GM18520 (cell line): ENCODE results near the gene PAX4.

Experiments
- ATAC-seq: cut with Tn5 transposase; IDR thresholded peaks from one replicate; pipeline ENCODE4 v1.9.1; 2021; ENCODE audit not compliant: unreplicated experiment

Gene PAX4

GRCh38 chr7:127618042-127618441 is at the start of gene PAX4:
TSS of gene PAX4 (minus strand) at chr7:127618142. CDS start at chr7:127615928, 2,214 bp downstream.
- no peak for ATAC-seq

- ATAC-seq: peak; percentile 55
Observed at GRCh38 chr7:127667017-127667670, 49.2 kb upstream of the PAX4 start.

GRCh38 chr7:127666602-127667001 is 48.7 kb upstream of the PAX4 start:
- ATAC-seq: no peak

- no peak for ATAC-seq
Observed at GRCh38 chr7:127665922-127666321, 48.0 kb upstream of the PAX4 start.

- no peak for ATAC-seq
Observed at GRCh38 chr7:127658970-127659630, 41.2 kb upstream of the PAX4 start.

GRCh38 chr7:127657500-127657899 is 39.6 kb upstream of the PAX4 start:
- ATAC-seq: no peak

GRCh38 chr7:127655720-127656119 is 37.8 kb upstream of the PAX4 start:
- no peak for ATAC-seq

- no peak for ATAC-seq
Observed at GRCh38 chr7:127654404-127655394, 36.8 kb upstream of the PAX4 start.

- no peak for ATAC-seq
Observed at GRCh38 chr7:127653396-127653795, 35.5 kb upstream of the PAX4 start.

GRCh38 chr7:127652333-127653248 is 34.6 kb upstream of the PAX4 start:
- ATAC-seq: no peak

- peak; percentile 96 for ATAC-seq
Observed at GRCh38 chr7:127651556-127652332, 33.8 kb upstream of the PAX4 start, which contains the start of gene SND1. TSS of gene SND1 (plus strand) at chr7:127652194. CDS start at chr7:127652374, 180 bp downstream.

- no peak for ATAC-seq
Observed at GRCh38 chr7:127650847-127651555, 33.1 kb upstream of the PAX4 start.

GRCh38 chr7:127648986-127649385 is 31.0 kb upstream of the PAX4 start:
- no peak for ATAC-seq

GRCh38 chr7:127647636-127648035 is 29.7 kb upstream of the PAX4 start:
- no peak for ATAC-seq

GRCh38 chr7:127644484-127644883 is 26.5 kb upstream of the PAX4 start:
- no peak for ATAC-seq

GRCh38 chr7:127638197-127638596 is 20.3 kb upstream of the PAX4 start:
- ATAC-seq: no peak

- no peak for ATAC-seq
Observed at GRCh38 chr7:127635659-127636285, 17.8 kb upstream of the PAX4 start.

GRCh38 chr7:127632276-127632910 is 14.5 kb upstream of the PAX4 start:
- no peak for ATAC-seq
